Smooth muscle cell (in vitro differentiated cells): ENCODE data around the gene EMID1. TPM values are rescaled to one million over a fixed set of nuclear protein-coding genes. Genes with fewer than 3 reads are reported as not detected.

Experiments used
- DNase-seq: peaks from one replicate; lab custom pipeline; 2025; ENCODE audit not compliant: unreplicated experiment; lab: John Stamatoyannopoulos, UW
- H2AFZ ChIP-seq: fragments of 200-600 bp; sonication (generic); 2 replicates; pipeline ENCODE4 v1.6.0; 2016; ENCODE audit warnings: antibody characterized with exemption, low read depth, mild to moderate bottlenecking
- H3F3A ChIP-seq: fragments of 200-600 bp; sonication (generic); 2 replicates; pipeline ENCODE4 v1.6.0; 2017; ENCODE audit warnings: antibody characterized with exemption, low read depth
- H3K27ac ChIP-seq: fragments of 200-600 bp; sonication (generic); 2 replicates; pipeline ENCODE4 v1.5.1; 2016; ENCODE audit warnings: low read depth, mild to moderate bottlenecking
- H3K27me3 ChIP-seq: fragments of 200-600 bp; sonication (generic); 2 replicates; pipeline ENCODE4 v1.6.1; 2016; ENCODE audit warnings: low read depth, mild to moderate bottlenecking
- H3K36me3 ChIP-seq: fragments of 200-600 bp; sonication (generic); 2 replicates; pipeline ENCODE4 v1.5.1; 2016; ENCODE audit warnings: low read depth
- H3K4me1 ChIP-seq: fragments of 200-600 bp; sonication (generic); 2 replicates; pipeline ENCODE4 v1.5.1; 2016; ENCODE audit warnings: low read depth
- H3K4me2 ChIP-seq: fragments of 200-600 bp; sonication (generic); 2 replicates; pipeline ENCODE4 v1.6.0; 2016; ENCODE audit warnings: mild to moderate bottlenecking
- H3K4me3 ChIP-seq: fragments of 200-600 bp; sonication (generic); 2 replicates; pipeline ENCODE4 v1.5.1; 2016; ENCODE audit warnings: mild to moderate bottlenecking
- H3K79me2 ChIP-seq: fragments of 200-600 bp; sonication (generic); 2 replicates; pipeline ENCODE4 v1.6.0; 2016; ENCODE audit warnings: low read depth, mild to moderate bottlenecking
- H3K9ac ChIP-seq: fragments of 200-600 bp; sonication (generic); 2 replicates; pipeline ENCODE4 v1.6.0; 2016; ENCODE audit warnings: low read depth
- H3K9me3 ChIP-seq: fragments of 200-600 bp; sonication (generic); replicated peaks from 2 replicates; pipeline ENCODE4 v1.5.1; 2016; ENCODE audit warnings: low read depth
- H4K20me1 ChIP-seq: fragments of 200-600 bp; sonication (generic); 2 replicates; pipeline ENCODE4 v1.6.0; 2016; ENCODE audit warnings: low read depth
- WGBS: methylation state at CpG from one replicate; pipeline ENCODE4 v1.1.7; 2016; ENCODE audit warnings: low lambda C conversion rate; 5-methylcytosine and 5-hydroxymethylcytosine counted together
- polyA plus RNA-seq: library from polyadenylated mRNA; unstranded; fragments of >200 nt; fragmentation: Nextera tagmentation; extraction: Ambion mirVana; gene quantifications from 2 replicates; pipeline ENCODE4 v1.2.1, GENCODE V29; 2016
- total RNA-seq: library from RNA; depleted of rRNA; stranded (reverse); fragments of >200 nt; gene quantifications from 2 replicates; pipeline ENCODE4 v1.2.3, GENCODE V29; 2014
- TF ChIP-seq, protein P1 (sequence below): fragments of 200-600 bp; sonication (generic); IDR thresholded peaks from 2 replicates; pipeline ENCODE4 v1.5.1; 2017; ENCODE audit warnings: borderline replicate concordance, mild to moderate bottlenecking, antibody characterized with exemption; ENCODE audit not compliant: insufficient read depth, poor library complexity, severe bottlenecking

EMID1 gene
- total and polyA plus RNA-seq, 2 experiments from 2014 or later, result 1.1 to 3.9 TPM

- H2AFZ ChIP-seq, result no peak overlapping the region
- H3K4me3 ChIP-seq, result no peak overlapping the region
- TF ChIP-seq, protein P1, sequence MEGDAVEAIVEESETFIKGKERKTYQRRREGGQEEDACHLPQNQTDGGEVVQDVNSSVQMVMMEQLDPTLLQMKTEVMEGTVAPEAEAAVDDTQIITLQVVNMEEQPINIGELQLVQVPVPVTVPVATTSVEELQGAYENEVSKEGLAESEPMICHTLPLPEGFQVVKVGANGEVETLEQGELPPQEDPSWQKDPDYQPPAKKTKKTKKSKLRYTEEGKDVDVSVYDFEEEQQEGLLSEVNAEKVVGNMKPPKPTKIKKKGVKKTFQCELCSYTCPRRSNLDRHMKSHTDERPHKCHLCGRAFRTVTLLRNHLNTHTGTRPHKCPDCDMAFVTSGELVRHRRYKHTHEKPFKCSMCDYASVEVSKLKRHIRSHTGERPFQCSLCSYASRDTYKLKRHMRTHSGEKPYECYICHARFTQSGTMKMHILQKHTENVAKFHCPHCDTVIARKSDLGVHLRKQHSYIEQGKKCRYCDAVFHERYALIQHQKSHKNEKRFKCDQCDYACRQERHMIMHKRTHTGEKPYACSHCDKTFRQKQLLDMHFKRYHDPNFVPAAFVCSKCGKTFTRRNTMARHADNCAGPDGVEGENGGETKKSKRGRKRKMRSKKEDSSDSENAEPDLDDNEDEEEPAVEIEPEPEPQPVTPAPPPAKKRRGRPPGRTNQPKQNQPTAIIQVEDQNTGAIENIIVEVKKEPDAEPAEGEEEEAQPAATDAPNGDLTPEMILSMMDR, result no peak
- no peaks in the 10 kb centered on the region for H3K9me3 ChIP-seq
- H4K20me1 ChIP-seq, result peaks cover 72% of the 10 kb centered on the region
- H3K4me2 ChIP-seq, result no peak overlapping the region
- no peak for DNase-seq
- peaks cover 25% of the 10 kb centered on the region for H3K36me3 ChIP-seq
- no peak overlapping the region for H3K27ac ChIP-seq
- peaks cover 57% of the 10 kb centered on the region for H3F3A ChIP-seq
- H3K9ac ChIP-seq, result no peak overlapping the region
- no peaks in the 10 kb centered on the region for H3K4me1 ChIP-seq
- H3K79me2 ChIP-seq, result no peaks in the 10 kb centered on the region
- 97% methylated on average over 19 of the region's 19 CpGs for WGBS
- H3K27me3 ChIP-seq, result no peaks in the 10 kb centered on the region
These were observed 93.6 kb downstream of the EMID1 start for GRCh38 chr22:29299136-29299900.

DNA sequence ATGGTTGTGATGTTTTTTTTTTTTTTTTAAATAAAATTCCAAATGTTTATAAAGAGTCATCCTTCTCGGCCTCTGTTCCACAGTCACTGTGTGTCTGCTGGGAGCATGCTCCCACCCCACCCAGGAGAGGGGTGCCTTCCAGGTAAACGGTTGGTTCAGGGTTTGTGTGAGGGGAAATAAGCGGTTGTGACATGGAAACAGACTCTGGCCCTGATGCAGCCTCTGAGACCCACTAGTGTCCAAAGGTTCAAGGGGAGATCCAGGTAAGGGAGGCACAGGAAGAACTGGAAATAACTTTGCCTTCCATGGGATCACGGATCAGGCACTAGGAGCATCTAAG, 94.7 kb downstream of the EMID1 start:
- 91% methylated on average over 4 of the region's 4 CpGs for WGBS
- H4K20me1 ChIP-seq, result peaks cover 61% of the 10 kb centered on the region
- H3K4me1 ChIP-seq, result no peaks in the 10 kb centered on the region
- no peak overlapping the region for H3K27ac ChIP-seq
- no peak overlapping the region for H3K4me3 ChIP-seq
- no peaks in the 10 kb centered on the region for H3K9me3 ChIP-seq
- DNase-seq, result no peak
- H3F3A ChIP-seq, result peaks cover 53% of the 10 kb centered on the region
- TF ChIP-seq, protein P1, result no peak
- H3K79me2 ChIP-seq, result no peaks in the 10 kb centered on the region
- H2AFZ ChIP-seq, result no peak overlapping the region
- no peaks in the 10 kb centered on the region for H3K27me3 ChIP-seq
- no peak overlapping the region for H3K4me2 ChIP-seq
- H3K9ac ChIP-seq, result no peak overlapping the region
- peaks cover 18% of the 10 kb centered on the region for H3K36me3 ChIP-seq

- H3K9me3 ChIP-seq, result no peaks in the 10 kb centered on the region
- H3K27me3 ChIP-seq, result no peaks in the 10 kb centered on the region
- DNase-seq, result no peak
- peaks cover 48% of the 10 kb centered on the region for H3F3A ChIP-seq
- H3K4me2 ChIP-seq, result no peak overlapping the region
- TF ChIP-seq, protein P1, result no peak
- peaks cover 15% of the 10 kb centered on the region for H3K36me3 ChIP-seq
- peaks cover 56% of the 10 kb centered on the region for H4K20me1 ChIP-seq
- H3K9ac ChIP-seq, result no peak overlapping the region
- no peaks in the 10 kb centered on the region for H3K4me1 ChIP-seq
- H3K4me3 ChIP-seq, result no peak overlapping the region
- 89% methylated on average over 10 of the region's 10 CpGs for WGBS
- H3K79me2 ChIP-seq, result no peaks in the 10 kb centered on the region
- H3K27ac ChIP-seq, result no peak overlapping the region
- H2AFZ ChIP-seq, result no peak overlapping the region
These were observed 95.3 kb downstream of the EMID1 start for GRCh38 chr22:29300807-29301601.
